K562 (cell line): ENCODE data around the gene PARD6A. TPM values are rescaled to one million over a fixed set of nuclear protein-coding genes. Genes with fewer than 3 reads are reported as not detected.

ENCODE experiments used
- ATAC-seq: fragments of 200-7000 bp; cut with Tn5 transposase; 3 replicates; pipeline ENCODE4 v1.9.1; 2020; ENCODE audit warnings: moderate library complexity
- BruUV-seq: library from RNA; stranded (reverse); fragments of 400-500 nt; replicated peaks from 2 replicates; lab custom pipeline; 2021; lab: Mats Ljungman, UMichigan
- CTCF ChIA-PET: fragments of 300-600 bp; formaldehyde crosslinking; extraction: SDS; loops from one replicate; lab custom pipeline; 2021; ENCODE audit warnings: low intra/inter-chr PET ratio; lab: Yijun Ruan, JAX
- POLR2A ChIA-PET: fragments of 300-600, 350-650 bp; sonication (Branson Sonifier 250); formaldehyde crosslinking; extraction: SDS; loops from one replicate; lab custom pipeline; 2021; ENCODE audit warnings: antibody characterized with exemption, inconsistent platforms; lab: Yijun Ruan, JAX
- DNase-seq, 4 experiments: peaks; one replicate each; pipeline versions ENCODE4 v3.0.0 to v3.0.0-alpha.2; 2011 to 2018; ENCODE audit warnings: low spot score in 3 of 4, mixed read lengths in 3 of 4; ENCODE audit errors: extremely low read depth in 1 of 4
- FAIRE-seq: peaks from 2 replicates; lab custom pipeline; 2011; peaks lifted over from hg19 to GRCh38; lab: Jason Lieb, UNC
- H2AFZ ChIP-seq: 2 replicates; pipeline ENCODE4 v1.6.0; 2011; ENCODE audit warnings: low read depth, low read length, control low read depth, inconsistent platforms
- H3K27ac ChIP-seq: fragments of 200-600 bp; 3 replicates; pipeline ENCODE4 v1.8.0; 2011; ENCODE audit warnings: low read depth, mild to moderate bottlenecking, control low read depth, inconsistent platforms, low read length, moderate library complexity, mixed read lengths; ENCODE audit errors: extremely low read depth
- H3K27me3 ChIP-seq, 2 experiments: fragments of 300-600 bp in 1 of 2; 2 replicates in 1 of 2; 3 replicates in 1 of 2; pipeline versions ENCODE4 v1.6.0 to v1.8.0; 2011; ENCODE audit warnings: inconsistent platforms in 2 of 2, low read length in 2 of 2, mild to moderate bottlenecking in 1 of 2, mixed read lengths in 1 of 2, moderate library complexity in 1 of 2; ENCODE audit not compliant: control insufficient read depth in 2 of 2, insufficient read depth in 2 of 2
- H3K36me3 ChIP-seq: fragments of 300-600 bp; 3 replicates; pipeline ENCODE4 v1.8.0; 2011; ENCODE audit warnings: mild to moderate bottlenecking, low read length, inconsistent platforms; ENCODE audit not compliant: control insufficient read depth, insufficient read depth
- H3K4me1 ChIP-seq, 2 experiments: fragments of 200-600 bp in 1 of 2; replicated peaks in 1 of 2; 2 replicates in 1 of 2; 3 replicates in 1 of 2; pipeline versions ENCODE4 v1.5.1 to v1.8.0; 2011; ENCODE audit warnings: inconsistent platforms in 2 of 2, low read length in 2 of 2, mild to moderate bottlenecking in 1 of 2, mixed read lengths in 1 of 2, moderate library complexity in 1 of 2; ENCODE audit not compliant: control insufficient read depth in 2 of 2, insufficient read depth in 2 of 2
- H3K4me2 ChIP-seq: 2 replicates; pipeline ENCODE4 v1.6.1; 2011; ENCODE audit warnings: low read length, control low read depth, inconsistent platforms, mixed read lengths; ENCODE audit not compliant: insufficient read depth
- H3K4me3 ChIP-seq: fragments of 200-600 bp; sonication (generic), shearing (Covaris generic); 2 replicates; pipeline ENCODE4 v1.5.1; 2016; ENCODE audit warnings: control low read depth, inconsistent platforms
- H3K79me2 ChIP-seq: fragments of 200-600 bp; 3 replicates; pipeline ENCODE4 v1.8.0; 2011; ENCODE audit warnings: low read length, inconsistent platforms; ENCODE audit not compliant: control insufficient read depth, insufficient read depth
- H3K9ac ChIP-seq, 2 experiments: 2 replicates each; pipeline versions ENCODE4 v1.6.0 to v1.6.1; 2011; ENCODE audit warnings: low read depth in 2 of 2, low read length in 2 of 2, control low read depth in 1 of 2, inconsistent platforms in 1 of 2, mild to moderate bottlenecking in 1 of 2, mixed read lengths in 1 of 2; ENCODE audit not compliant: insufficient read depth in 1 of 2
- H3K9me1 ChIP-seq: one replicate; pipeline ENCODE4 v1.6.0; 2011; ENCODE audit warnings: inconsistent platforms, mild to moderate bottlenecking, low read length, moderate library complexity; ENCODE audit not compliant: control insufficient read depth, insufficient read depth
- H3K9me3 ChIP-seq: replicated peaks from 2 replicates; pipeline ENCODE4 v1.5.1; 2011; ENCODE audit warnings: low read depth, low read length, inconsistent platforms; ENCODE audit not compliant: control insufficient read depth, insufficient read depth
- H4K20me1 ChIP-seq: replicated peaks from 2 replicates; pipeline ENCODE4 v1.6.1; 2011; ENCODE audit warnings: low read length, inconsistent platforms, mixed read lengths; ENCODE audit not compliant: control insufficient read depth, insufficient read depth
- ETV1 ChIP-seq: fragments of 450-650 bp; conservative IDR thresholded peaks from 2 replicates; pipeline ENCODE4 v1.6.1; 2016; ENCODE audit warnings: missing genetic modification characterization, control low read depth, low read depth, missing compliant biosample characterization
- FOXJ2 ChIP-seq: fragments of 200-800 bp; sonication (Bioruptor generic); IDR thresholded peaks from 2 replicates; pipeline ENCODE4 v1.6.1; 2016; ENCODE audit warnings: missing genetic modification characterization, missing compliant biosample characterization
- HNRNPL ChIP-seq: fragments of 200-400 bp; formaldehyde crosslinking; IDR thresholded peaks from 2 replicates; pipeline ENCODE4 v1.6.1; 2017; ENCODE audit warnings: low read depth, mild to moderate bottlenecking, low read length
- NFATC3 ChIP-seq: fragments of 450-650 bp; IDR thresholded peaks from 2 replicates; pipeline ENCODE4 v1.6.1; 2017; ENCODE audit warnings: mild to moderate bottlenecking
- NRF1 ChIP-seq, 2 experiments: fragments of 450-650 bp; IDR thresholded peaks in 1 of 2; conservative IDR thresholded peaks in 1 of 2; 2 replicates each; pipeline ENCODE4 v1.6.1; 2014; ENCODE audit warnings: mild to moderate bottlenecking in 2 of 2
- ZBTB40 ChIP-seq, 2 experiments: fragments of 450-650 bp in 1 of 2; sonication (generic) in 1 of 2; formaldehyde crosslinking in 1 of 2; IDR thresholded peaks; 2 replicates each; pipeline versions ENCODE4 v1.7.1 to v1.9.0; 2016 to 2022; ENCODE audit warnings: inconsistent platforms in 1 of 2, mild to moderate bottlenecking in 1 of 2, missing genetic modification reagents in 1 of 2
- ZFPM2 ChIP-seq: fragments of 250-450 bp; sonication (Bioruptor Pico); IDR thresholded peaks from 2 replicates; pipeline ENCODE4 v1.5.1; 2022; ENCODE audit warnings: mild to moderate bottlenecking
- ZNF280B ChIP-seq: fragments of 250-450 bp; sonication (Bioruptor Pico); IDR thresholded peaks from 2 replicates; pipeline ENCODE4 v1.5.1; 2021; ENCODE audit warnings: mild to moderate bottlenecking
- ZNF780A ChIP-seq: fragments of 250-450 bp; sonication (Bioruptor Pico); IDR thresholded peaks from 2 replicates; pipeline ENCODE4 v1.5.0; 2021; ENCODE audit warnings: mild to moderate bottlenecking
- WGBS: fragments of 100-300 bp; shearing (Covaris generic); methylation state at CpG from one replicate; pipeline ENCODE4 v1.1.6; 2016; ENCODE audit warnings: low coverage, mixed read lengths; ENCODE audit not compliant: insufficient coverage; ENCODE audit errors: missing lambda C conversion rate; 5-methylcytosine and 5-hydroxymethylcytosine counted together
- in situ Hi-C: fragments of 300-500 bp; cut with MboI; formaldehyde crosslinking; loops from 4 replicates; pipeline ENCODE4 v1.15.0; 2018; ENCODE audit warnings: inconsistent platforms, mixed read lengths
- intact Hi-C: fragments of 100-400 bp; cut with micrococcal nuclease; formaldehyde crosslinking; loops from 2 replicates; pipeline ENCODE4 v1.14.2; 2022
- polyA plus RNA-seq, 8 experiments: library from polyadenylated mRNA; depleted of rRNA in 4 of 8; stranded (reverse) in 5 of 8; unstranded in 3 of 8; fragments of >200 nt; fragmentation: Nextera tagmentation in 2 of 8; fragmentation: Illumina TruSeq in 1 of 8; extraction: Ambion mirVana in 2 of 8; extraction: Trizol in 1 of 8; gene quantifications; 2 replicates each; pipeline versions ENCODE4 v1.2.1 to v1.2.3, GENCODE V29; 2011 to 2014; ENCODE audit warnings: inconsistent platforms in 1 of 8, missing spikeins in 1 of 8
- total RNA-seq, 7 experiments: library from RNA; depleted of rRNA in 6 of 7; stranded (reverse); fragments of >200 nt in 6 of 7; fragmentation: Illumina TruSeq in 2 of 7; extraction: Trizol in 2 of 7; gene quantifications; 2 replicates each; pipeline versions ENCODE4 v1.2.1 to v1.2.3, GENCODE V29; 2011 to 2021; ENCODE audit warnings: low replicate concordance in 1 of 7

Gene PARD6A
- total and polyA plus RNA-seq, 9 of the 15 experiments (the other 6 are each of a cell fraction or from before 2014, with no cell fraction given): 0.04 to 2.0 (median 0.44) TPM

DNA sequence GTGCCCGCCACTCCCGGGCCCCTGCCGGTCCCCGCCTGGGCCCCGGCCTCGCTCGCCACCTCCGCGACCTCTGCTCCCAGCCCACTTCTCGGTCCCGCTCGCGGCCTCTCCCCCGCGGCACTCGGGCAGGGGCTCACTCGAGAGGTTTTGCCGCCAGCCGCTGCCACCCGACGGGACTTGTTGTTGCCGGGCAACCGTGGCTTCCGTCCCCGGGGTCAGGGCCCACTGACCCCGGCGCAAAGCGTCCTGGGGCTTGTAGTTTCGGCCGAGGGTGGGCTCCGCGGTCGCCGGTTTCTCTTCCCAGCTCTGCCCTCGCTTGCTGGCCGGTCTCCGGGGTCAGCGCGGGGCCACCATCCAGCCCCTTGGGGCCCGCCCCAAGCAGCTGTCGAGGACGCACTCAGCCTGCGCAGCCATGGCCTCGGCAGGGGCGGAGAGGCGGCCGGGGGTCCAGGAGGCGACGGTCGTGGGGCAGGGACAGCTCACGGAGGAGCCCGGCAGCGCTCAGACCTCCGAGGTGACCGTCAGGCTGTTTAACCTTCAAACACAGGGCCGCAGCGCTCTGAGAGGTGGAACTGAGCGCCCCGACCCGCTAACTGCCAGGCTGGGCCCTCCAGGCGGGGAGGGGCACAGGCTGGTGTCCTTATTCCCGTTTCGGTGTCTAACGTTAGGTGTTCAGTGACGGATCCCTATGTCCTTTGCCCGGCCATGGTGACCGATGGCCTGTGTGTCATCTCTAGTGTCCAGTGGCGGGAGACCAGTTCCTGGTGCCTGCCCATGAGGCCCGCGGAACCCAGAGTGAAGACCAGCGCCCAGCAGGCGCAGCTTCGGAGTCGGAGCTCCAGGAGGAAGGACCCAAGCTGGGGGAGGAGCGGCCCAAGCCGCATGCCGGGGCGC, 6.0 kb downstream of the PARD6A start, which contains the start of the genes C16orf86 and ENKD1:
TSS of gene C16orf86 (plus strand) at position 256 of the 894 bp plus-strand sequence. CDS start at position 413, 157 bp downstream.
TSS of gene ENKD1 (minus strand) at position 192 of the 894 bp plus-strand sequence. CDS start 308 bp downstream, outside the sequence.
- ChIA-PET POLR2A (interaction anchor here (0.5 to 1.1 kb wide), 6 partner anchors 10 to 525 kb away, joined by 3 to 4 read pairs (median 3); no protein-coding TSS in a partner anchor), CTCF (interaction anchor here (0.6 to 3.0 kb wide), 4 partner anchors 104 to 183 kb away, joined by 6 to 25 read pairs (median 9); partner anchors contain the start of gene CTCF)
- intact Hi-C loops (loop anchor here (2.0 kb wide), 1 partner anchor 104 kb away; the partner anchor contains the start of gene CTCF), in situ Hi-C loops (loop anchor here (5.0 kb wide), 1 partner anchor 260 kb away; no protein-coding TSS in a partner anchor)
- Histone ChIP-seq H3K9ac (peak within 1 kb of the TSS; percentile 63 to 95), H3K4me2 (peak within 1 kb of the TSS; percentile 74), H2AFZ (peak within 1 kb of the TSS; percentile 99), H3K4me3 (peak within 1 kb of the TSS; percentile 78), H3K79me2 (peaks cover 3% of the 10 kb centered on the region; the same call in 1 of the 3 replicates), H4K20me1 (peaks cover 2% of the 10 kb centered on the region; the same call in 1 of the 2 replicates), H3K9me1 (no peaks in the 10 kb centered on the region), H3K4me1 (peaks cover 14 to 46% of the 10 kb centered on the region in 2 experiments), H3K9me3 (no peaks in the 10 kb centered on the region), H3K27ac (peak within 1 kb of the TSS; percentile 59; the same call in 2 of the 3 replicates), H3K36me3 (peaks cover 7% of the 10 kb centered on the region; the same call in 2 of the 3 replicates), H3K27me3 (no peaks in the 10 kb centered on the region)
- DNase-seq (peak; percentile 90 to 94 (median 92)), ATAC-seq (peak; percentile 87), FAIRE-seq (peak; percentile 78)
- 26% methylated on average over 66 of the region's 78 CpGs for WGBS
- BruUV-seq: no TSS peak
- TF ChIP-seq FOXJ2 (tag): 0 out of 2 replicates have a peak, but pooled peaks have one; percentile 22
- TF ChIP-seq HNRNPL: peak; percentile 69; the same call in 1 of the 2 replicates
- TF ChIP-seq ETV1: peak; percentile 45; the same call in 1 of the 2 replicates
- peak; percentile 90 for TF ChIP-seq ZBTB40 (IDR thresholded peaks at IDR 0.05)
- TF ChIP-seq ZBTB40 (CRISPR knock-in tag; IDR thresholded peaks at IDR 0.05): no peak
- no peak for TF ChIP-seq ZNF780A (CRISPR knock-in tag)
- TF ChIP-seq NFATC3: no peak
- no peak for TF ChIP-seq ZNF280B (CRISPR knock-in tag)
- TF ChIP-seq NRF1 (conservative IDR thresholded peaks at IDR 0.05 in 1 of 2, IDR thresholded peaks at IDR 0.05 in 1 of 2): peak; percentile 44 to 61; a peak in 3 of 4 replicates
- no peak for TF ChIP-seq ZFPM2 (CRISPR knock-in tag)
